ENCODE results near the gene PEX11B. TPM values are rescaled to one million over a fixed set of nuclear protein-coding genes. Genes with fewer than 3 reads are reported as not detected.

The PEX11B gene
- total and polyA plus RNA-seq, 2 of the 4 experiments (the other 2 are of a cell fraction) = 15.4 to 24.3 TPM

GRCh38 chr1:145958734-145959133, 40.2 kb upstream of the PEX11B start:
- in situ Hi-C loops (cut with MboI; ENCODE audit: low sequenced_read_pairs) (no loop called here), intact Hi-C loops (cut with micrococcal nuclease) (loop anchor here (5.0 to 10.0 kb wide), 2 partner anchors 64 to 101 kb away; partner anchors contain the start of gene PIAS3), dilution Hi-C loops (cut with HindIII; ENCODE audit: low sequenced_read_pairs, unreplicated experiment) (no loop called here)
- H2BK20ac ChIP-seq (ENCODE audit: low read depth, low read length) = no peak overlapping the region
- no peaks in the 10 kb centered on the region for H3K9me3 ChIP-seq (ENCODE audit: control insufficient read depth, insufficient read depth, low read length)
- H3K36me3 ChIP-seq (ENCODE audit: control insufficient read depth, insufficient read depth, low read length) = no peaks in the 10 kb centered on the region
- H3K9ac ChIP-seq (ENCODE audit: low read depth, low read length) = no peak overlapping the region
- peaks cover 27% of the 10 kb centered on the region for H3K4me1 ChIP-seq (ENCODE audit: control insufficient read depth, insufficient read depth, low read length)
- ChIA-PET POLR2A (ENCODE audit: unreplicated experiment) (no interaction called here), CTCF (interaction anchor here (1.2 kb wide), 1 partner anchor 67 kb away, joined by 4 read pairs; no protein-coding TSS in a partner anchor)
- H2AK9ac ChIP-seq (replicated peaks; ENCODE audit: low read depth, low read length, poor library complexity) = no peak overlapping the region
- no peak overlapping the region for H3K18ac ChIP-seq (ENCODE audit: low read depth, low read length)
- TF ChIP-seq USF2 (IDR thresholded peaks at IDR 0.05; ENCODE audit: low read depth, low read length) = no peak
- no peak for TF ChIP-seq NFE2L2 (IDR thresholded peaks at IDR 0.05; ENCODE audit: low read depth, low read length)
- no peak for TF ChIP-seq MAFK (IDR thresholded peaks at IDR 0.05; ENCODE audit: low read depth, low read length)
- TF ChIP-seq RAD21 (IDR thresholded peaks at IDR 0.05; ENCODE audit: low read length) = no peak
- no peak for TF ChIP-seq CTCF (conservative IDR thresholded peaks at IDR 0.05; ENCODE audit: low read depth, low read length)
- TF ChIP-seq MXI1 (IDR thresholded peaks at IDR 0.05; ENCODE audit: borderline replicate concordance, low read depth, low read length) = no peak
- TF ChIP-seq MAZ (IDR thresholded peaks at IDR 0.05; ENCODE audit: borderline replicate concordance, low read depth, low read length) = no peak
- no peak for TF ChIP-seq RFX5 (IDR thresholded peaks at IDR 0.05; ENCODE audit: low read depth, low read length)
- no peak for TF ChIP-seq BHLHE40 (IDR thresholded peaks at IDR 0.05; ENCODE audit: low read depth, low read length)
- TF ChIP-seq SMC3 (IDR thresholded peaks at IDR 0.05; ENCODE audit: low read depth, low read length) = no peak
- no peak for TF ChIP-seq CHD1 (IDR thresholded peaks at IDR 0.05; ENCODE audit: low read depth, low read length)
- TF ChIP-seq CEBPB (IDR thresholded peaks at IDR 0.05; ENCODE audit: low read depth, low read length) = no peak
- TF ChIP-seq FOS (IDR thresholded peaks at IDR 0.05; ENCODE audit: low read depth, low read length) = no peak
- TF ChIP-seq POLR2A (IDR thresholded peaks at IDR 0.05; ENCODE audit: low read depth, low read length) = no peak
- no peak for TF ChIP-seq RCOR1 (IDR thresholded peaks at IDR 0.05; ENCODE audit: insufficient replicate concordance, low read length)
- TF ChIP-seq ELK1 (IDR thresholded peaks at IDR 0.05; ENCODE audit: borderline replicate concordance, low read depth, low read length) = no peak
- peaks cover 21 to 65% of the 10 kb centered on the region in 2 experiments for H3K79me1 ChIP-seq (ENCODE audit: low read depth in 1 of 2, low read length in 2 of 2)
- no peak overlapping the region for H2AK5ac ChIP-seq (ENCODE audit: low read depth, low read length)
- ATAC-seq (ENCODE audit: low read depth) (no peak), DNase-seq (no peak)
- H3K27me3 ChIP-seq (ENCODE audit: control insufficient read depth, insufficient read depth, low read length) = no peaks in the 10 kb centered on the region
- no peak overlapping the region for H3K23ac ChIP-seq (ENCODE audit: low read depth, low read length)
- no peak overlapping the region for H2BK5ac ChIP-seq (ENCODE audit: low read depth, low read length, poor library complexity, severe bottlenecking)
- H3K4ac ChIP-seq (ENCODE audit: low read depth, low read length) = no peak overlapping the region
- H3K9me1 ChIP-seq (ENCODE audit: insufficient read depth, low read length) = peaks cover 22% of the 10 kb centered on the region
- no peak overlapping the region for H3K4me3 ChIP-seq (ENCODE audit: insufficient read depth, low read depth, low read length)
- H4K5ac ChIP-seq (ENCODE audit: low read depth, low read length) = no peak overlapping the region
- peaks cover 15% of the 10 kb centered on the region; the same call in 1 of the 2 replicates for H4K20me1 ChIP-seq (ENCODE audit: insufficient read depth, low read length)
- H3K56ac ChIP-seq (ENCODE audit: extremely low read depth, insufficient read depth, low read length) = no peak overlapping the region
- H2BK120ac ChIP-seq (ENCODE audit: low read depth, low read length) = no peak overlapping the region
- H3K4me2 ChIP-seq (ENCODE audit: low read depth, low read length) = no peak overlapping the region
- BruUV-seq (replicated peaks) = no TSS peak
- no peak overlapping the region for H4K8ac ChIP-seq (ENCODE audit: low read depth in 2 of 2, low read length in 2 of 2)
- H2BK15ac ChIP-seq (ENCODE audit: low read depth, low read length) = no peak overlapping the region
- H4K91ac ChIP-seq (ENCODE audit: insufficient read depth, low read depth, low read length) = no peak overlapping the region
- H3K14ac ChIP-seq (replicated peaks; ENCODE audit: low read depth, low read length) = no peak overlapping the region
- H3K27ac ChIP-seq (ENCODE audit: insufficient read depth, low read length) = no peak overlapping the region
- H2AFZ ChIP-seq (replicated peaks; ENCODE audit: low read length, poor library complexity) = no peak overlapping the region

Data from IMR-90 (cell line).